T-helper 22 cell (primary cell): ENCODE results near the gene KNSTRN.

ENCODE experiments used
- DNase-seq: peaks from one replicate; pipeline ENCODE4 v3.0.0-alpha.2; 2020; ENCODE audit warnings: low read depth

KNSTRN gene

GRCh38 chr15:40399370-40399769, 16.8 kb downstream of the KNSTRN start:
- DNase-seq: no peak

DNA sequence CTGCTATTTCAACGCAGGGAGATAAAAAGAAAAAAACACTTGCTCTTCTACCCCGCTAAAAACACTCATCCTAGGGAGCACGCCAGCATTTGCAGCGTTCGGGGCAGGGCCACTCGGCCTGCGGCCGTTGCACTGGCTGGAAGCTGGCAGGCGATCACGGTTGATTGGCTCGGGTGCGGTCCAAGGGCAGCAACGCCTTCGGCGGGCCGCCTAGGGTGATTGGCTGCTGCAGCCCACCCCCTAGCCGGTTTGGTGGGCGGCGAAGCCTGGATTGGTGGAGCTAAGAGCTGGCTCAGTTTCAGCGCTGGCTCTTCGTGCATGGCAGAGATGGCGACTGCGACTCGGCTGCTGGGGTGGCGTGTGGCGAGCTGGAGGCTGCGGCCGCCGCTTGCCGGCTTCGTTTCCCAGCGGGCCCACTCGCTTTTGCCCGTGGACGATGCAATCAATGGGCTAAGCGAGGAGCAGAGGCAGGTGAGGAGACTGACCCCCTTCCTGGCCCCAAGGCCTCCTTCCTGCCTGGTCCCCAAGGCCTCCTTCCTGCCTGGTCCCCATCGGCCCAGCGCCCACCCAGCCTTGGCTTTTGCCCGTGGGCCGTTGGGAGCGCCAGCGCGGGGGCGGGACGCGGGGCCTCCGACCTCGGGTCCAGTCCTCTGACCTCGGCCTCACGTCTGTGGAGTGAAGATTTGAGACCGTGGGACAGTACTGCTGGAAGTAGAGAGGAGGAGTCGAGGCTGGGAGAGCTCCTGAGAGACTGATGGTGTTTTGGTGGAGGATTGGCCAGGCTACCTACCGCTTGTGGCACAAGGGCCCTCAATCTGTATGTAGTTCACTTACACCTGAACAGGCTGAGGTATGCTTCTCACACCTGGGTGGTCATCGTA, 23.2 kb downstream of the KNSTRN start, which contains the start of gene IVD:
Gene IVD (plus strand): TSS at position 295 of the 881 bp plus-strand sequence. CDS start 33 bp downstream, at position 328.
- peak; percentile 75 for DNase-seq

- no peak for DNase-seq
Measured at GRCh38 chr15:40407330-40407990, 24.9 kb downstream of the KNSTRN start.

GRCh38 chr15:40409366-40409765, 26.8 kb downstream of the KNSTRN start:
- no peak for DNase-seq

DNA sequence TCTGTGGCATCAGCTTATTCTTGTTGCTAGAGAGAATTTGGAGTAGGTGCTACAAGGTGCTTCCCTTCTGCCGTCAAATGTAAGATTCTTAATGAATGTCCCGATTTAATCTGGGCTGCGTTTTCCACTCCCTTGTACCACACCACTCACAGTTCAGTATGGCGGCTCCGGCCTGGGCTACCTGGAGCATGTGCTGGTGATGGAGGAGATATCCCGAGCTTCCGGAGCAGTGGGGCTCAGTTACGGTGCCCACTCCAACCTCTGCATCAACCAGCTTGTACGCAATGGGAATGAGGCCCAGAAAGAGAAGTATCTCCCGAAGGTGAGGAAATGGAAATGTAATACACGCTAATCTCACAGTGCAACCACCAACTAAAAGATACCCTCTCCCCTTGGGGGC, 28.0 kb downstream of the KNSTRN start:
- no peak for DNase-seq

GRCh38 chr15:40412095-40412759, 29.7 kb downstream of the KNSTRN start:
- no peak for DNase-seq

- DNase-seq: no peak
Measured at GRCh38 chr15:40413036-40413435, 30.5 kb downstream of the KNSTRN start.

GRCh38 chr15:40414816-40415215, 32.3 kb downstream of the KNSTRN start:
- DNase-seq: no peak

DNA sequence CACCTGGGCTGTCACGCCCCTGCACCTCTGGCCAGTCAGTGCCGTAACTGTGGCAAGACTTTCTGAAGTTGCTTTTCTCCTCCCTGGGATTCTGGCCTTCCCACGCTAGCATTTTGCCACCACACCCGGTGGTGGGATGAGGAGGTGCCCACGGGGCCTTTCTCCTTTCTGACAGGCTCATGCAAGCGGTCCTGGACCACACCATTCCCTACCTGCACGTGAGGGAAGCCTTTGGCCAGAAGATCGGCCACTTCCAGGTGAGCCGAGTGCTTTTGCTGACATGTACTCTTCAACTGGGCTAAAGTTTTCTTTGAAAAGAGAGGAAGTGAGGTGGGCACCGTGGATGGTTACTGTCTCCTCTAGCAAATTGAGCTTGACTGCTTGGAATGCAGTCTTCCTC, 32.7 kb downstream of the KNSTRN start:
- DNase-seq: no peak

- DNase-seq: no peak
Measured at GRCh38 chr15:40416056-40416455, 33.5 kb downstream of the KNSTRN start.

DNA sequence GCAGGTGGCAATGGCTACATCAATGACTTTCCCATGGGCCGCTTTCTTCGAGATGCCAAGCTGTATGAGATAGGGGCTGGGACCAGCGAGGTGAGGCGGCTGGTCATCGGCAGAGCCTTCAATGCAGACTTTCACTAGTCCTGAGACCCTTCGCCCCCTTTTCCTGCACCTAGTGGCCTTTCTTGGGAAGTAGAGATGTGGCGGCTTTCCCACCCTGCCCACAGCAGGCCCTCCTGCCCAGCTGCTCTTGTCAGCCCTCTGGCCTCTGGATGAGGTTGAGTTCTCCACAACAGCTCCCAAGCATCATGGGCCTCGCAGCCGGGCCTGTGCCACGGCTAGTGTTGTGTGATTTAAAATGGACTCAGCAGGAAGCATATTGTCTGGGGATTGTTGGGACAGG, 35.6 kb downstream of the KNSTRN start:
- DNase-seq: no peak

GRCh38 chr15:40420071-40420713, 37.7 kb downstream of the KNSTRN start:
- no peak for DNase-seq

GRCh38 chr15:40420793-40421192, 38.3 kb downstream of the KNSTRN start:
- DNase-seq: no peak

GRCh38 chr15:40421246-40422157, 39.0 kb downstream of the KNSTRN start:
- DNase-seq: peak; percentile 50

DNA sequence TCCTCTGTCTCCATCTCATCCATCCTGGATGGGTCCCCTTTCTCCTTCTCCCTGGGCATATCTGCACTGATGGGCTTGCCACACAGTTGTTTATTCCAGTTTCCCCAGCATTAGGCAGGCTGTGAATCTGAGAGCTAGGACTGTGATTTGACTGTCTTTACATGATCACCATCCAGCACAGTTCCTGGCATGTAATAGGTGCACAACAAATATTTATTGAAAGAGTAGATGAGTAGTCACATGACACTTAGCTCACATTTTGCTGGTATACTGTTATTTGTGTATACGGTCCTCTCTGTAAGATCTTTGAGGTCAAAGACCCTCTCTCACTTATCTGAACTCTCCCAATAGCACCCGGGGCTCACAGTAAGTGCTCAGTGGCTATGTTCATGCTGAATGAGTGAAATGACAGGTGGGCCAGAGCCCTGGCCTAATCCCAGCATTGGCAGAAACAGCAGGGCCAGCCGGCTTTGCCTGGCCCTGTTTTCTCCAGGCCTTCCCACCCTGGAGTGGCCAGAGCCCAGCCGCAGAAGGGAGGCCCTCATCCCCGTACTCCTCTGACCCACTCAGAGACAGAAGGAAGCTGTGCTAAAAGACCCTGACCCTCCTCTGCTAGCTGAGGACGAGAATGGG, 42.1 kb downstream of the KNSTRN start:
- DNase-seq: no peak

- DNase-seq: no peak
Measured at GRCh38 chr15:40425681-40426080, 43.2 kb downstream of the KNSTRN start.

- no peak for DNase-seq
Measured at GRCh38 chr15:40427188-40427587, 44.7 kb downstream of the KNSTRN start.

DNA sequence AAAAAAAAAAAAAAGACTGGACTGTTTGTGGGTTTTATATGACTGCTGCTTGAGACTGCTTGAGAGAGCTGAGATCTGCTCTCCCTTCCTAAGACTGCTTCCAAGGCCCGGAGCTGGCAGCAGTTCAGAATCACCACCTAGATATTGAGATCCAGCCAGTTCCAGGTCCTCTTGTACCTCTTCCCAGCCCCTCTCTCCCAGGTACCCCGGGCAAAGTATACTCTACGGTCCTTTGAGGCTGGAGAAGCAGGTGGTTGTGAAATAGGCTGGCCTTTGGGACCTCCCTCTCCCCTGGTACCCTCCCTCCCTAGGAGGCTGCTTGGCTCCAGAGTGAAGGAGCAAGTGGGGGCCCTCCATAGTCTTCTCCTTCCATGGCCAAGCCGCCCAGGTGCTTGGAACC, 45.7 kb downstream of the KNSTRN start:
- no peak for DNase-seq

- no peak for DNase-seq
Measured at GRCh38 chr15:40429068-40429710, 46.7 kb downstream of the KNSTRN start.

DNA sequence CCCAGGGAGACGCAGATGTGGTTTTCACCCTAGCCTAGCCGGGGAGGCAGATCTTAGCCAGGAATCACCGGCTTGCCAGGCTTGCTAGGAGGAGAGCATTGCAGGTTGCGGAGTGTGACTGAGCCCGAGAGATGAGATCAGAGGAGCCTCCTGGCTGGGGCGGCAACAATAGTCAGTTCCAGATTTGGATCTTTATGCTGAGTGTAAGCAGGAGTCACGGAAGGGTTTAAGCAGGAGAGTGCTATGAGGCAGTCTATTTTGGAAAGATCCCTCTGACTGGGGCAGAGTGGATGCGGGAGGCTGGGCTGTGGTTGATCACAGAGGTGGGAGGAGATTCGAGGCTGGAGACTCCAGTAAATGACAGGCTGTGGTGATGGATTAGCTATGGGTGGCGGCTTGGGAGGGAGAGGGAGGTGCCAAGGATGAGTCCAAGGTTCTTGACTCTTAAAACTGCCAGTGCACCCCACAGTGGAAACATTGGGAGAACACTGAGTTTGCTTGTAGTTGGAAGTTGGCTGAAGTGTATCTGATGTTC, 47.8 kb downstream of the KNSTRN start:
- DNase-seq: no peak
